ENCODE results near the gene LAMC2.

LAMC2 gene

DNA sequence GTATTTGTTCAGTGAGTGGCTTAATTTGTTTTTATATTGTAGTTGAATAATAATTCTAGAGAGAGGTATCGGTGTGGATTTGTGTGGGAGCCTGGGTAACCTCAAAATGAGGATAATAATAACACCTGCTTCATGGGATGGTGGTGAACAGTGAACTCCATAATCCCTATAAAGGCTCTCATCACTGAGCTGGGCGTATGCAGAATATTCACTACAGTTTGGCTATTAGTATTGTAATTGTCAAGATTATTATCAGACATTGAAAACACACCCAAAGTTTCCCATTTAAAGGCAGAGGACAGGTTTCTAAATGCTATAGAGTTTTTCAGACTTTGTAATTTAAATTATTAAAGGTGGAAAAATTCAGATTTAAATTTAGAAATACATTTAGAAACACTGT is 7.0 kb upstream of the LAMC2 start:
- TF ChIP-seq, protein P1, sequence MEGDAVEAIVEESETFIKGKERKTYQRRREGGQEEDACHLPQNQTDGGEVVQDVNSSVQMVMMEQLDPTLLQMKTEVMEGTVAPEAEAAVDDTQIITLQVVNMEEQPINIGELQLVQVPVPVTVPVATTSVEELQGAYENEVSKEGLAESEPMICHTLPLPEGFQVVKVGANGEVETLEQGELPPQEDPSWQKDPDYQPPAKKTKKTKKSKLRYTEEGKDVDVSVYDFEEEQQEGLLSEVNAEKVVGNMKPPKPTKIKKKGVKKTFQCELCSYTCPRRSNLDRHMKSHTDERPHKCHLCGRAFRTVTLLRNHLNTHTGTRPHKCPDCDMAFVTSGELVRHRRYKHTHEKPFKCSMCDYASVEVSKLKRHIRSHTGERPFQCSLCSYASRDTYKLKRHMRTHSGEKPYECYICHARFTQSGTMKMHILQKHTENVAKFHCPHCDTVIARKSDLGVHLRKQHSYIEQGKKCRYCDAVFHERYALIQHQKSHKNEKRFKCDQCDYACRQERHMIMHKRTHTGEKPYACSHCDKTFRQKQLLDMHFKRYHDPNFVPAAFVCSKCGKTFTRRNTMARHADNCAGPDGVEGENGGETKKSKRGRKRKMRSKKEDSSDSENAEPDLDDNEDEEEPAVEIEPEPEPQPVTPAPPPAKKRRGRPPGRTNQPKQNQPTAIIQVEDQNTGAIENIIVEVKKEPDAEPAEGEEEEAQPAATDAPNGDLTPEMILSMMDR (IDR thresholded peaks at IDR 0.05; ENCODE audit: low read length, missing control alignments), result no peak
- H3K4me3 ChIP-seq (replicated peaks; ENCODE audit: low read depth, low read length), result no peak overlapping the region

DNA sequence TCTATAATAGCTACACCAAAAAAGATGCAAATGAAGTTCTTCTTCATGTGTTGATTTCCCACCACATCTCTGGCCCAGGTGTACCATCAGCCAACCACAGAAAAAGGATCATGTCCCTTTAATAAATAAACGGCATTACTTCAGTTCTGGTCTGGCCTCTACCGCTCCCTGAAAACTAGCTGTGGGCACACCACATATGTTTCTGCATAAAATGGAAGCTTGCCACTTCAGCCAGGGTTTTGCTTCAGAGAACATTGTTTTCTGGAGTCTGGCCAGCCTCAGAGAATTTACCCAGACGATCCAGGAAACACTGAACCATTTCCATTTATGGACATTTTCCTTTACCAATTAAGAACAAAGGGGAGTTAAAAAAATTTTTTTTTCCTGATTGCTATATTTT is 5.8 kb upstream of the LAMC2 start:
- peak; percentile 96 for DNase-seq (ENCODE audit: low read depth)
- H3K4me3 ChIP-seq (replicated peaks; ENCODE audit: low read depth, low read length), result no peak overlapping the region
- TF ChIP-seq, protein P1 (IDR thresholded peaks at IDR 0.05; ENCODE audit: low read length, missing control alignments), result no peak

More for the DNA sequence above, 7.0 kb upstream of the LAMC2 start:
- DNase-seq (ENCODE audit: low read depth), result no peak

DNA sequence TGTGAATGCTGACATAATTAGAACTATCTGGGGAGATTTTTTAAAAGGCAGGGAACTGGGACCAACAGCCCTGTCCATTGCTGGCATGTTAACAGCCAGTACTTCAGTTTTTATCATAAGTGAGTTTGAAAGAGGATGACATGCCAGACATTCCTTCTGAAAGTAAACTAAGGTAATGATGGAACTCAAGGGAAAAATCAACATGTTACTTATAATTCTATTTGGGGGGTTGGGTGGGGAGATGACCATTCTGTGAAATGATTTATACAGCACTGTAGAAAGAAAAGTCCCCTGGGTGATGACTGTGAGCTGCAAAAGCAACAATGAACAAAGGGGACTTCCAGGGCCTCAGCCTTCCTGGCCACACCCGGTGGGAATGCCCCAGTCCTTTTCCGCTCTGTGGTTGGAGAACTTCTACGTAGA is 5.4 kb upstream of the LAMC2 start:
- H3K4me3 ChIP-seq (replicated peaks; ENCODE audit: low read depth, low read length), result no peak overlapping the region
- TF ChIP-seq, protein P1 (IDR thresholded peaks at IDR 0.05; ENCODE audit: low read length, missing control alignments), result no peak
- peak; percentile 93 for DNase-seq (ENCODE audit: low read depth)

DNA sequence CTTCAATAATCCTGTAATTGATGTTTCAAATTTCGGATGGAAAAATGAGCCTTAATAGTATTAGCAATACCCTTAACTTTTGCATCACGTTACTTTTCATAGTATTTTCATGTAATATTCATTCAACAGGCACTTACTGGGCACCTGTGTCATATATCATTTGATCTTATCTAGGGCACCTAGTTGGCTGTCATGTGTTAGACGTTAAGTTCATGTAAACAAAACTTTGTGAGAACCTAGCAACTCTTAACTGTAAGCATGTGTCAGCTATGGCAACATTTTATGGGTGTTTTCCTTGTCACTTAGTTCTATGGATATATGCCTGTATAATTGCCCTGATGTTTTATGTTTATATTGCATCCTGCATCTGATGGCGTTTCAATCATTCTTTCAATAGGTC is 777 bp downstream of the LAMC2 start:
- TF ChIP-seq, protein P1 (IDR thresholded peaks at IDR 0.05; ENCODE audit: low read length, missing control alignments), result no peak
- H3K4me3 ChIP-seq (replicated peaks; ENCODE audit: low read depth, low read length), result no peak overlapping the region
- DNase-seq (ENCODE audit: low read depth), result no peak

DNA sequence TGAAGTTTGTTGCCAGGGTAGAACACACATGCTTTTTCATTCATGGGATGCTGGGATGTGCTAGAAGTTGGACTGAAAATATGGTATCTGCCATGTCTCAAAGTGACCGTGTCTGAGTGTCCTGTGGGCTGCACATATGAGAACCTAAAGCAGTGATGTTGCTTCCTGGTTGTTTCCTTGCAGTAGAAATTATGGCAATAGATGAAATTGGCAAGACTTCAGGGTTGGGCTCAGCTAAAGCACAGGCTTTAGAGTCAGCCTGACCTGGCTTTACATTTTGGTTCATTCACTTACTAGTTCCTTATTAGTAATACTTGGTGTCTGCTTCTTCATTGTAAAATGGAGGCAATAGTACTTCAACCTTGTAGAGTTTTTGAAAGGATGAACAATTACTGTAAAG is 2.2 kb downstream of the LAMC2 start:
- H3K4me3 ChIP-seq (replicated peaks; ENCODE audit: low read depth, low read length), result no peak overlapping the region
- TF ChIP-seq, protein P1 (IDR thresholded peaks at IDR 0.05; ENCODE audit: low read length, missing control alignments), result no peak
- DNase-seq (ENCODE audit: low read depth), result no peak

GRCh38 chr1:183191833-183192232 is 5.8 kb downstream of the LAMC2 start:
- DNase-seq (ENCODE audit: low read depth), result peak; percentile 72
- H3K4me3 ChIP-seq (replicated peaks; ENCODE audit: low read depth, low read length), result no peak overlapping the region
- TF ChIP-seq, protein P1 (IDR thresholded peaks at IDR 0.05; ENCODE audit: low read length, missing control alignments), result no peak

GRCh38 chr1:183193963-183194525 is 8.0 kb downstream of the LAMC2 start:
- TF ChIP-seq, protein P1 (IDR thresholded peaks at IDR 0.05; ENCODE audit: low read length, missing control alignments), result no peak
- DNase-seq (ENCODE audit: low read depth), result no peak
- no peak overlapping the region for H3K4me3 ChIP-seq (replicated peaks; ENCODE audit: low read depth, low read length)
